HepG2 (cell line): ENCODE measurements around the gene REEP6. TPM values are rescaled to one million over a fixed set of nuclear protein-coding genes. Genes with fewer than 3 reads are reported as not detected.

Experiments
- ADNP ChIP-seq: sonication (generic); formaldehyde crosslinking; IDR thresholded peaks from 2 replicates; pipeline ENCODE4 v1.4.0; 2020; ENCODE audit warnings: missing genetic modification reagents
- CCDC6 ChIP-seq: sonication (generic); formaldehyde crosslinking; IDR thresholded peaks from 2 replicates; pipeline ENCODE4 v1.8.1; 2022; ENCODE audit warnings: mild to moderate bottlenecking, missing genetic modification reagents, moderate library complexity
- CEBPB ChIP-seq: IDR thresholded peaks from 2 replicates; pipeline ENCODE4 v1.6.1; 2011; ENCODE audit warnings: low read depth, low read length, improper control_type of control experiment, borderline replicate concordance
- CREM ChIP-seq, 2 experiments: sonication (generic) in 1 of 2; formaldehyde crosslinking in 1 of 2; IDR thresholded peaks; 2 replicates each; pipeline versions ENCODE4 v1.4.0 to v1.6.1; 2016 to 2020; ENCODE audit warnings: antibody characterized with exemption in 1 of 2, mild to moderate bottlenecking in 1 of 2, missing genetic modification reagents in 1 of 2
- FOXA1 ChIP-seq, 2 experiments: fragments of 450-650 bp in 1 of 2; sonication (generic) in 1 of 2; formaldehyde crosslinking in 1 of 2; IDR thresholded peaks; 2 replicates each; pipeline versions ENCODE4 v1.4.0 to v1.6.1; 2016 to 2020; ENCODE audit warnings: missing genetic modification reagents in 1 of 2
- FOXK1 ChIP-seq: sonication (generic); formaldehyde crosslinking; IDR thresholded peaks from 2 replicates; pipeline ENCODE4 v1.4.0; 2020; ENCODE audit warnings: low read depth, missing genetic modification reagents, borderline replicate concordance
- FOXO4 ChIP-seq: sonication (generic); formaldehyde crosslinking; conservative IDR thresholded peaks from 2 replicates; pipeline ENCODE4 v1.8.1; 2023; ENCODE audit warnings: missing genetic modification reagents
- HOXA5 ChIP-seq: sonication (generic); formaldehyde crosslinking; IDR thresholded peaks from 2 replicates; pipeline ENCODE4 v1.4.0; 2020; ENCODE audit warnings: missing genetic modification reagents
- MXI1 ChIP-seq: IDR thresholded peaks from 3 replicates; pipeline ENCODE4 v1.6.1; 2012; ENCODE audit warnings: low read depth, low read length, inconsistent platforms, borderline replicate concordance
- NFYC ChIP-seq: IDR thresholded peaks from 2 replicates; pipeline ENCODE4 v1.6.1; 2016; ENCODE audit warnings: missing genetic modification reagents, missing compliant biosample characterization
- POLR2AphosphoS2 ChIP-seq: IDR thresholded peaks from 2 replicates; pipeline ENCODE4 v1.6.1; 2011; ENCODE audit warnings: low read depth, low read length, improper control_type of control experiment
- PREB ChIP-seq: sonication (generic); formaldehyde crosslinking; IDR thresholded peaks from 2 replicates; pipeline ENCODE4 v1.4.0; 2020; ENCODE audit warnings: missing genetic modification reagents
- PRPF4 ChIP-seq: fragments of 200-400 bp; formaldehyde crosslinking; IDR thresholded peaks from 2 replicates; pipeline ENCODE4 v1.6.1; 2016; ENCODE audit warnings: low read length, low read depth; ENCODE audit not compliant: poor library complexity, severe bottlenecking
- RBM22 ChIP-seq: fragments of 200-400 bp; formaldehyde crosslinking; optimal IDR thresholded peaks from 2 replicates; pipeline ENCODE3; 2017; ENCODE audit warnings: mild to moderate bottlenecking, low read length, moderate library complexity
- RNF219 ChIP-seq: sonication (generic); formaldehyde crosslinking; IDR thresholded peaks from 2 replicates; pipeline ENCODE4 v1.5.0; 2020; ENCODE audit warnings: mild to moderate bottlenecking, missing genetic modification reagents
- SMC3 ChIP-seq: IDR thresholded peaks from 2 replicates; pipeline ENCODE4 v1.6.1; 2011; ENCODE audit warnings: low read length, improper control_type of control experiment
- SYNCRIP ChIP-seq: fragments of 200-400 bp; formaldehyde crosslinking; IDR thresholded peaks from 2 replicates; pipeline ENCODE4 v1.6.1; 2018; ENCODE audit warnings: mild to moderate bottlenecking, low read depth, low read length; ENCODE audit not compliant: insufficient read depth
- TEAD3 ChIP-seq: optimal IDR thresholded peaks from 2 replicates; pipeline ENCODE3; 2016; ENCODE audit warnings: borderline replicate concordance
- ZFP36L1 ChIP-seq: sonication (generic); formaldehyde crosslinking; IDR thresholded peaks from 2 replicates; pipeline ENCODE4 v1.8.0; 2022; ENCODE audit warnings: mild to moderate bottlenecking, missing genetic modification reagents, moderate library complexity
- ZNF143 ChIP-seq: sonication (generic); formaldehyde crosslinking; IDR thresholded peaks from 2 replicates; pipeline ENCODE4 v1.4.0; 2020; ENCODE audit warnings: missing genetic modification reagents
- ZNF225 ChIP-seq: sonication (generic); formaldehyde crosslinking; IDR thresholded peaks from 2 replicates; pipeline ENCODE4 v1.4.0; 2020; ENCODE audit warnings: mild to moderate bottlenecking, missing genetic modification reagents
- ZNF513 ChIP-seq: sonication (generic); formaldehyde crosslinking; conservative IDR thresholded peaks from 2 replicates; pipeline ENCODE4 v1.5.0; 2020; ENCODE audit warnings: missing genetic modification reagents
- ZNF792 ChIP-seq: IDR thresholded peaks from 2 replicates; pipeline ENCODE4 v1.6.1; 2016
- ZSCAN29 ChIP-seq: sonication (generic); formaldehyde crosslinking; conservative IDR thresholded peaks from 2 replicates; pipeline ENCODE4 v1.4.0; 2020; ENCODE audit warnings: mild to moderate bottlenecking, missing genetic modification reagents
- polyA plus RNA-seq, 8 experiments: library from polyadenylated mRNA; depleted of rRNA in 3 of 8; stranded (reverse) in 7 of 8; unstranded in 1 of 8; fragments of >200 nt; fragmentation: Illumina TruSeq in 4 of 8; extraction: Trizol in 4 of 8; gene quantifications; 2 replicates each; pipeline versions ENCODE4 v1.2.1 to v1.2.3, GENCODE V29; 2011 to 2016; ENCODE audit warnings: low read depth in 4 of 8, missing spikeins in 1 of 8, mixed read lengths in 1 of 8; ENCODE audit not compliant: insufficient read depth in 1 of 8
- total RNA-seq, 5 experiments: library from RNA; depleted of rRNA; stranded (reverse); fragments of >200 nt; fragmentation: Illumina TruSeq; extraction: Trizol; gene quantifications; 2 replicates each; pipeline ENCODE4 v1.2.3, GENCODE V29; 2016; ENCODE audit warnings: low read depth in 1 of 5

The REEP6 gene
- total and polyA plus RNA-seq, 2 of the 13 experiments (the other 11 are each of a cell fraction or from before 2014, with no cell fraction given) = 10.0 to 28.8 TPM

GRCh38 chr19:1478934-1479707 lies 11.9 kb upstream of the REEP6 start, which contains the start of gene C19orf25 (continued):
- TF ChIP-seq HOXA5 (CRISPR knock-in tag) = no peak
- no peak for TF ChIP-seq RNF219 (CRISPR knock-in tag)
- TF ChIP-seq FOXK1 (CRISPR knock-in tag) = peak; percentile 41; the same call in 1 of the 2 replicates
- no peak for TF ChIP-seq ZNF225 (CRISPR knock-in tag)
- no peak for TF ChIP-seq POLR2AphosphoS2
- peak; percentile 77; the same call in 1 of the 3 replicates for TF ChIP-seq MXI1
- TF ChIP-seq PREB (CRISPR knock-in tag) = no peak
- no peak for TF ChIP-seq SYNCRIP
- TF ChIP-seq CCDC6 (CRISPR knock-in tag) = 0 out of 2 replicates have a peak, but pooled peaks have one; percentile 40
- no peak for TF ChIP-seq CREM (IDR thresholded peaks at IDR 0.05)
- no peak for TF ChIP-seq CREM (CRISPR knock-in tag; IDR thresholded peaks at IDR 0.05)
- no peak for TF ChIP-seq ZFP36L1 (CRISPR knock-in tag)
- 0 out of 2 replicates have a peak, but pooled peaks have one; percentile 25 for TF ChIP-seq ZNF143 (CRISPR knock-in tag)
- TF ChIP-seq ZNF792 (CRISPR knock-in tag) = no peak; the same call in 1 of the 2 replicates
- no peak for TF ChIP-seq TEAD3 (CRISPR knock-in tag)
- no peak for TF ChIP-seq CEBPB
- no peak; the same call in 1 of the 2 replicates for TF ChIP-seq ZSCAN29
- no peak for TF ChIP-seq FOXA1 (IDR thresholded peaks at IDR 0.05)
- no peak for TF ChIP-seq FOXA1 (CRISPR knock-in tag; IDR thresholded peaks at IDR 0.05)
- no peak for TF ChIP-seq SMC3
- no peak for TF ChIP-seq FOXO4 (CRISPR knock-in tag)
- TF ChIP-seq ZNF513 (CRISPR knock-in tag) = no peak
- no peak for TF ChIP-seq PRPF4
- TF ChIP-seq NFYC (CRISPR knock-in tag) = 0 out of 2 replicates have a peak, but pooled peaks have one; percentile 19
- TF ChIP-seq RBM22 = no peak
- TF ChIP-seq ADNP (CRISPR knock-in tag) = peak; percentile 92
